ENCODE results near the gene DEPDC5.

Gene DEPDC5

GRCh38 chr22:31733580-31734079 is 20.2 kb upstream of the DEPDC5 start:
- Histone ChIP-seq H3K36me3 (ENCODE audit: control insufficient read depth, insufficient read depth, low read length) (no peaks in the 10 kb centered on the region), H3K4me3 (ENCODE audit: low read depth, low read length) (no peak overlapping the region), H3K9me3 (ENCODE audit: control insufficient read depth, low read length) (no peaks in the 10 kb centered on the region), H3K27me3 (ENCODE audit: control insufficient read depth, insufficient read depth, low read length) (no peaks in the 10 kb centered on the region), H3K4me2 (ENCODE audit: low read length) (no peak overlapping the region), H3K9ac (no peak overlapping the region), H2AFZ (no peak overlapping the region), H3K27ac (no peak overlapping the region), H3K4me1 (no peaks in the 10 kb centered on the region), H3K79me2 (peaks cover 17% of the 10 kb centered on the region)
- no peak for TF ChIP-seq CTCF (IDR thresholded peaks at IDR 0.05)

GRCh38 chr22:31734512-31734911 is 19.3 kb upstream of the DEPDC5 start:
- Histone ChIP-seq H3K4me1 (no peaks in the 10 kb centered on the region), H3K9ac (no peak overlapping the region), H3K4me3 (ENCODE audit: low read depth, low read length) (no peak overlapping the region), H3K27me3 (ENCODE audit: control insufficient read depth, insufficient read depth, low read length) (no peaks in the 10 kb centered on the region), H2AFZ (no peak overlapping the region), H3K27ac (no peak overlapping the region), H3K4me2 (ENCODE audit: low read length) (no peak overlapping the region), H3K36me3 (ENCODE audit: control insufficient read depth, insufficient read depth, low read length) (no peaks in the 10 kb centered on the region), H3K9me3 (ENCODE audit: control insufficient read depth, low read length) (no peaks in the 10 kb centered on the region), H3K79me2 (peaks cover 17% of the 10 kb centered on the region)
- TF ChIP-seq CTCF (IDR thresholded peaks at IDR 0.05) = no peak

GRCh38 chr22:31736458-31736857 is 17.4 kb upstream of the DEPDC5 start:
- Histone ChIP-seq H3K9me3 (ENCODE audit: control insufficient read depth, low read length) (no peaks in the 10 kb centered on the region), H3K4me2 (ENCODE audit: low read length) (no peak overlapping the region), H3K27ac (no peak overlapping the region), H3K4me1 (peaks cover 2% of the 10 kb centered on the region), H3K79me2 (peaks cover 17% of the 10 kb centered on the region), H3K4me3 (ENCODE audit: low read depth, low read length) (no peak overlapping the region), H3K27me3 (ENCODE audit: control insufficient read depth, insufficient read depth, low read length) (no peaks in the 10 kb centered on the region), H3K36me3 (ENCODE audit: control insufficient read depth, insufficient read depth, low read length) (no peaks in the 10 kb centered on the region), H3K9ac (no peak overlapping the region), H2AFZ (no peak overlapping the region)
- TF ChIP-seq CTCF (IDR thresholded peaks at IDR 0.05) = no peak

GRCh38 chr22:31737932-31738331 is 15.9 kb upstream of the DEPDC5 start:
- no peaks in the 10 kb centered on the region for H3K36me3 ChIP-seq (ENCODE audit: control insufficient read depth, insufficient read depth, low read length)
- H3K27ac ChIP-seq = no peak overlapping the region
- peaks cover 2% of the 10 kb centered on the region for H3K4me1 ChIP-seq
- H3K9me3 ChIP-seq (ENCODE audit: control insufficient read depth, low read length) = no peaks in the 10 kb centered on the region
- no peak for TF ChIP-seq CTCF (IDR thresholded peaks at IDR 0.05)
- H2AFZ ChIP-seq = no peak overlapping the region
- peaks cover 22% of the 10 kb centered on the region for H3K79me2 ChIP-seq
- H3K4me2 ChIP-seq (ENCODE audit: low read length) = no peak overlapping the region
- H3K4me3 ChIP-seq (ENCODE audit: low read depth, low read length) = no peak overlapping the region
- H3K27me3 ChIP-seq (ENCODE audit: control insufficient read depth, insufficient read depth, low read length) = no peaks in the 10 kb centered on the region
- no peak overlapping the region for H3K9ac ChIP-seq

- H3K4me2 ChIP-seq (ENCODE audit: low read length) = no peak overlapping the region
- H3K4me1 ChIP-seq = peaks cover 2% of the 10 kb centered on the region
- H3K9ac ChIP-seq = no peak overlapping the region
- H2AFZ ChIP-seq = no peak overlapping the region
- peaks cover 24% of the 10 kb centered on the region for H3K79me2 ChIP-seq
- no peaks in the 10 kb centered on the region for H3K36me3 ChIP-seq (ENCODE audit: control insufficient read depth, insufficient read depth, low read length)
- H3K9me3 ChIP-seq (ENCODE audit: control insufficient read depth, low read length) = no peaks in the 10 kb centered on the region
- no peak overlapping the region for H3K4me3 ChIP-seq (ENCODE audit: low read depth, low read length)
- TF ChIP-seq CTCF (IDR thresholded peaks at IDR 0.05) = no peak
- no peaks in the 10 kb centered on the region for H3K27me3 ChIP-seq (ENCODE audit: control insufficient read depth, insufficient read depth, low read length)
- no peak overlapping the region for H3K27ac ChIP-seq
Measured at GRCh38 chr22:31738566-31738965, 15.3 kb upstream of the DEPDC5 start.

Data from parathyroid adenoma (tissue), 2 donors.